Type B pancreatic cell (in vitro differentiated cells): Measurements from ENCODE around the gene CXCR5. TPM values are rescaled to one million over a fixed set of nuclear protein-coding genes. Genes with fewer than 3 reads are reported as not detected.

Experiments
- DNase-seq: peaks from one replicate; pipeline ENCODE4 v3.0.0; 2021; ENCODE audit warnings: mixed read lengths; ENCODE audit not compliant: unreplicated experiment; ENCODE audit errors: extremely low spot score
- H3K27ac Mint-ChIP-seq: 2 replicates; pipeline ENCODE4 v1.8.0; 2021; ENCODE audit warnings: mild to moderate bottlenecking, mixed read lengths
- H3K27me3 Mint-ChIP-seq: 2 replicates; pipeline ENCODE4 v1.8.0; 2021; ENCODE audit warnings: mixed read lengths
- H3K36me3 Mint-ChIP-seq: 2 replicates; pipeline ENCODE4 v1.8.0; 2021; ENCODE audit warnings: mixed read lengths
- H3K4me1 Mint-ChIP-seq: one replicate; pipeline ENCODE4 v1.8.0; 2021; ENCODE audit warnings: mixed read lengths; ENCODE audit not compliant: unreplicated experiment
- H3K4me3 Mint-ChIP-seq: 2 replicates; pipeline ENCODE4 v1.8.0; 2021; ENCODE audit warnings: mild to moderate bottlenecking, mixed read lengths
- H3K9me3 Mint-ChIP-seq: 2 replicates; pipeline ENCODE4 v1.8.0; 2021; ENCODE audit warnings: mixed read lengths
- CTCF ChIP-seq: fragments of 200-600 bp; sonication (generic); conservative IDR thresholded peaks from 2 replicates; pipeline ENCODE4 v1.5.0; 2021; ENCODE audit warnings: antibody characterized with exemption, mild to moderate bottlenecking
- total RNA-seq: library from RNA; stranded (reverse); gene quantifications from 2 replicates; pipeline ENCODE4 v1.2.1, GENCODE V29; 2021; ENCODE audit warnings: low replicate concordance

Gene CXCR5
- total RNA-seq, 1 donor from 2014 or later = not detected

GRCh38 chr11:118877487-118878162 lies 6.1 kb upstream of the CXCR5 start:
- Mint-ChIP-seq H3K36me3 (no peaks in the 10 kb centered on the region), H3K27me3 (peaks cover 7% of the 10 kb centered on the region), H3K27ac (no peak overlapping the region), H3K4me3 (no peak overlapping the region), H3K9me3 (no peaks in the 10 kb centered on the region), H3K4me1 (no peaks in the 10 kb centered on the region)
- TF ChIP-seq CTCF = no peak
- no peak for DNase-seq

- DNase-seq = no peak
- no peak overlapping the region for H3K27ac Mint-ChIP-seq
- no peaks in the 10 kb centered on the region for H3K36me3 Mint-ChIP-seq
- TF ChIP-seq CTCF = no peak
- no peaks in the 10 kb centered on the region for H3K9me3 Mint-ChIP-seq
- peaks cover 9% of the 10 kb centered on the region for H3K27me3 Mint-ChIP-seq
- no peak overlapping the region for H3K4me3 Mint-ChIP-seq
- H3K4me1 Mint-ChIP-seq = no peaks in the 10 kb centered on the region
Measured at GRCh38 chr11:118878163-118878563, 5.5 kb upstream of the CXCR5 start.

- DNase-seq = no peak
- TF ChIP-seq CTCF = no peak
- no peak overlapping the region for H3K4me3 Mint-ChIP-seq
- no peaks in the 10 kb centered on the region for H3K4me1 Mint-ChIP-seq
- H3K27me3 Mint-ChIP-seq = peaks cover 19% of the 10 kb centered on the region
- no peaks in the 10 kb centered on the region for H3K36me3 Mint-ChIP-seq
- no peaks in the 10 kb centered on the region for H3K9me3 Mint-ChIP-seq
- no peak overlapping the region for H3K27ac Mint-ChIP-seq
Measured at GRCh38 chr11:118881228-118881627, 2.5 kb upstream of the CXCR5 start.

GRCh38 chr11:118882491-118882890 lies 1.2 kb upstream of the CXCR5 start:
- H3K4me3 Mint-ChIP-seq = no peak overlapping the region
- no peak for DNase-seq
- H3K27me3 Mint-ChIP-seq = peaks cover 19% of the 10 kb centered on the region
- H3K9me3 Mint-ChIP-seq = no peaks in the 10 kb centered on the region
- H3K27ac Mint-ChIP-seq = no peak overlapping the region
- no peaks in the 10 kb centered on the region for H3K4me1 Mint-ChIP-seq
- no peak for TF ChIP-seq CTCF
- H3K36me3 Mint-ChIP-seq = no peaks in the 10 kb centered on the region

GRCh38 chr11:118883004-118883367 lies 706 bp upstream of the CXCR5 start:
- no peak for DNase-seq
- Mint-ChIP-seq H3K27ac (no peak overlapping the region), H3K9me3 (no peaks in the 10 kb centered on the region), H3K4me3 (no peak overlapping the region), H3K36me3 (no peaks in the 10 kb centered on the region), H3K27me3 (peaks cover 19% of the 10 kb centered on the region), H3K4me1 (peaks cover 4% of the 10 kb centered on the region)
- no peak for TF ChIP-seq CTCF

GRCh38 chr11:118884875-118885274 lies 1.2 kb downstream of the CXCR5 start:
- Mint-ChIP-seq H3K4me1 (peaks cover 9% of the 10 kb centered on the region), H3K27me3 (peaks cover 24% of the 10 kb centered on the region), H3K4me3 (no peak overlapping the region), H3K9me3 (no peaks in the 10 kb centered on the region), H3K36me3 (no peaks in the 10 kb centered on the region), H3K27ac (no peak overlapping the region)
- no peak for TF ChIP-seq CTCF
- DNase-seq = no peak
